Stomach (tissue), 9 donors: ENCODE data around the gene PLSCR3. TPM values are rescaled to one million over a fixed set of nuclear protein-coding genes. Genes with fewer than 3 reads are reported as not detected.

Experiments
- DNase-seq, 2 donors: peaks; one replicate each; pipeline versions ENCODE4 v3.0.0 to v3.0.0-alpha.2; 2013 to 2019
- H3K27ac ChIP-seq, 5 donors: fragments of 200-600 bp in 4 of 5; sonication (generic) in 4 of 5; one replicate each; pipeline ENCODE4 v1.5.1; 2013 to 2019; ENCODE audit warnings: mild to moderate bottlenecking in 1 of 5, moderate library complexity in 1 of 5
- H3K27me3 ChIP-seq, 3 donors: fragments of 200-600 bp; sonication (generic); one replicate each; pipeline ENCODE4 v1.5.1; 2017 to 2019; ENCODE audit warnings: mixed run types in 1 of 3
- H3K36me3 ChIP-seq, 4 donors: fragments of 200-600 bp; sonication (generic); 1 replicate in 3 of 4; 2 replicates in 1 of 4; pipeline ENCODE4 v1.5.1; 2016 to 2019
- H3K4me1 ChIP-seq, 4 donors: fragments of 200-600 bp; sonication (generic); one replicate each; pipeline ENCODE4 v1.5.1; 2016 to 2019
- H3K4me3 ChIP-seq, 4 donors: fragments of 200-600 bp; sonication (generic) in 3 of 4; one replicate each; pipeline ENCODE4 v1.5.1; 2016 to 2019; ENCODE audit warnings: mild to moderate bottlenecking in 1 of 4
- H3K9me3 ChIP-seq, 4 donors: fragments of 200-600 bp; sonication (generic); one replicate each; pipeline ENCODE4 v1.5.1; 2016 to 2019
- CTCF ChIP-seq, 7 experiments: fragments of 450-650 bp in 4 of 7; fragments of 200-600 bp in 3 of 7; sonication (generic) in 3 of 7; IDR thresholded peaks; one replicate each; pipeline ENCODE4 v1.5.1; 2016 to 2019; ENCODE audit warnings: antibody characterized with exemption in 7 of 7, control low read depth in 2 of 7, mild to moderate bottlenecking in 1 of 7
- EP300 ChIP-seq: sonication (generic); formaldehyde crosslinking; IDR thresholded peaks from one replicate; pipeline ENCODE4 v1.6.1; 2017; ENCODE audit warnings: antibody characterized with exemption
- POLR2A ChIP-seq, 4 donors: fragments of 450-650 bp; IDR thresholded peaks; one replicate each; pipeline ENCODE4 v1.6.1; 2016; ENCODE audit warnings: antibody characterized with exemption in 4 of 4, control low read depth in 2 of 4, mild to moderate bottlenecking in 1 of 4, moderate library complexity in 1 of 4
- POLR2AphosphoS5 ChIP-seq, 3 donors: sonication (generic); formaldehyde crosslinking; IDR thresholded peaks; one replicate each; pipeline ENCODE4 v1.6.1; 2016; ENCODE audit warnings: antibody characterized with exemption in 3 of 3
- WGBS, 5 donors: extraction: QIAGEN DNeasy Blood & Tissue Kit in 3 of 5; methylation state at CpG; one replicate each; pipeline versions ENCODE4 v1.1.5 to v1.1.7; 2013 to 2018; 5-methylcytosine and 5-hydroxymethylcytosine counted together
- intact Hi-C: fragments of 100-400 bp; cut with DNase I; formaldehyde crosslinking; loops from one replicate; pipeline ENCODE4 v1.15.1; 2023; ENCODE audit warnings: low total_unique reads
- polyA plus RNA-seq, 3 donors: library from polyadenylated mRNA; stranded (reverse); fragments of 200-250 nt; gene quantifications; one replicate each; pipeline ENCODE4 v1.2.3, GENCODE V29; 2013
- total RNA-seq, 5 donors: library from RNA; depleted of rRNA; stranded (reverse); fragments of >200 nt; gene quantifications; one replicate each; pipeline versions ENCODE4 v1.1.0 to v1.2.3, GENCODE V29; 2014 to 2016
- donor health status: healthy with polysubstance abuse.
- donor health status: Bipolar disorder and iron deficiency.
- donor health status: healthy.

The PLSCR3 gene
- total and polyA plus RNA-seq, 8 donors, result 7.9 to 101 (median 24.4) TPM; not detected in 1

GRCh38 chr17:7341842-7342241 lies 52.5 kb downstream of the PLSCR3 start:
- Histone ChIP-seq H3K4me1 (peaks cover 0 to 8% (median 0%) of the 10 kb centered on the region in 4 donors), H3K27ac (no peak overlapping the region), H3K27me3 (peaks cover 0 to 40% (median 20%) of the 10 kb centered on the region in 3 donors), H3K36me3 (peaks cover 0 to 15% (median 0%) of the 10 kb centered on the region in 4 donors), H3K4me3 (no peak overlapping the region), H3K9me3 (no peaks in the 10 kb centered on the region)
- DNase-seq, result no peak
- 88 to 98% (median 91%) methylated on average over 12 to 13 of the region's 13 CpGs for WGBS, 5 donors
- intact Hi-C loops, result loop anchor here (10.0 kb wide), 1 partner anchor 67 kb away; no protein-coding TSS in a partner anchor
- TF ChIP-seq CTCF (IDR thresholded peaks at IDR 0.05) (no peak), EP300 (no peak), POLR2A (IDR thresholded peaks at IDR 0.05) (no peak), POLR2AphosphoS5 (IDR thresholded peaks at IDR 0.05) (no peak)

- TF ChIP-seq EP300, result no peak
- TF ChIP-seq CTCF (IDR thresholded peaks at IDR 0.05), result no peak
- no peak for TF ChIP-seq POLR2AphosphoS5 (IDR thresholded peaks at IDR 0.05)
- TF ChIP-seq POLR2A (IDR thresholded peaks at IDR 0.05), result no peak
- no peaks in the 10 kb centered on the region for H3K9me3 ChIP-seq
- peaks cover 0 to 12% (median 0%) of the 10 kb centered on the region in 4 donors for H3K36me3 ChIP-seq
- intact Hi-C loops, result loop anchor here (10.0 kb wide), 1 partner anchor 65 kb away; no protein-coding TSS in a partner anchor
- peaks cover 0 to 55% (median 24%) of the 10 kb centered on the region in 3 donors for H3K27me3 ChIP-seq
- no peak for DNase-seq
- WGBS, 5 donors, result 66 to 85% (median 78%) methylated on average over 2 of the region's 2 CpGs
- no peak overlapping the region for H3K27ac ChIP-seq
- no peak overlapping the region for H3K4me3 ChIP-seq
- peaks cover 0 to 8% (median 2%) of the 10 kb centered on the region in 4 donors for H3K4me1 ChIP-seq
These were observed 54.1 kb downstream of the PLSCR3 start for GRCh38 chr17:7340179-7340578.

Other genes with a start within 250 kb of the PLSCR3 start
Only the 30 nearest of the 38 such genes appear.
- 1,000 to 10,000 TPM in 3 of 5 donors, 100 to 1,000 TPM in 2; 348 to 3,058 (median 1,195) TPM for gene ACADVL, start 174.6 kb downstream of the PLSCR3 start, total RNA-seq
- 100 to 1,000 TPM; 651 to 783 (median 654) TPM for gene ACADVL, start 174.6 kb downstream of the PLSCR3 start, polyA plus RNA-seq
- gene DVL2, start 160.0 kb downstream of the PLSCR3 start, total RNA-seq, result 100 to 1,000 TPM in 1 of 5 donors, 10 to 100 TPM in 4; 16.9 to 114 (median 19.7) TPM
- 10 to 100 TPM; 12.1 to 14.5 (median 14.5) TPM for gene DVL2, start 160.0 kb downstream of the PLSCR3 start, polyA plus RNA-seq
- gene PHF23, start 155.1 kb downstream of the PLSCR3 start, total RNA-seq, result 10 to 100 TPM in 3 of 5 donors, 1 to 10 TPM in 2; 5.2 to 26.2 (median 14.0) TPM
- 10 to 100 TPM; 21.3 to 27.2 (median 21.5) TPM for gene PHF23, start 155.1 kb downstream of the PLSCR3 start, polyA plus RNA-seq
- 100 to 1,000 TPM; 111 to 419 (median 206) TPM for gene GABARAP, start 152.1 kb downstream of the PLSCR3 start, total RNA-seq
- gene GABARAP, start 152.1 kb downstream of the PLSCR3 start, polyA plus RNA-seq, result 1,000 to 10,000 TPM in 1 of 3 donors, 100 to 1,000 TPM in 2; 773 to 1,252 (median 934) TPM
- 10 to 100 TPM; 23.9 to 82.8 (median 54.0) TPM for gene CTDNEP1, start 142.8 kb downstream of the PLSCR3 start, total RNA-seq
- gene CTDNEP1, start 142.8 kb downstream of the PLSCR3 start, polyA plus RNA-seq, result 10 to 100 TPM; 71.8 to 85.1 (median 75.9) TPM
- 10 to 100 TPM in 3 of 5 donors, 1 to 10 TPM in 1, not detected in 1; 8.4 to 19.5 (median 13.6) TPM for gene ELP5, start 142.3 kb downstream of the PLSCR3 start, total RNA-seq
- gene ELP5, start 142.3 kb downstream of the PLSCR3 start, polyA plus RNA-seq, result 10 to 100 TPM; 24.4 to 45.2 (median 28.5) TPM
- 100 to 1,000 TPM in 1 of 5 donors, 10 to 100 TPM in 2, 1 to 10 TPM in 2; 1.8 to 829 (median 17.4) TPM for gene CLDN7, start 132.0 kb downstream of the PLSCR3 start, total RNA-seq
- 100 to 1,000 TPM in 1 of 3 donors, 1 to 10 TPM in 2; 3.1 to 114 (median 9.9) TPM for gene CLDN7, start 132.0 kb downstream of the PLSCR3 start, polyA plus RNA-seq
- 10 to 100 TPM in 2 of 5 donors, 1 to 10 TPM in 3; 3.5 to 26.6 (median 7.0) TPM for gene SLC2A4, start 112.8 kb downstream of the PLSCR3 start, total RNA-seq
- 10 to 100 TPM in 1 of 3 donors, 1 to 10 TPM in 1, under 1 TPM in 1; 0.92 to 15.9 (median 1.4) TPM for gene SLC2A4, start 112.8 kb downstream of the PLSCR3 start, polyA plus RNA-seq
- gene YBX2, start 99.9 kb downstream of the PLSCR3 start, total RNA-seq, result 10 to 100 TPM in 1 of 5 donors, 1 to 10 TPM in 1, under 1 TPM in 2, not detected in 1; 0.43 to 72.4 (median 1.1) TPM
- gene YBX2, start 99.9 kb downstream of the PLSCR3 start, polyA plus RNA-seq, result 1 to 10 TPM; 1.2 to 6.5 (median 1.8) TPM
- 100 to 1,000 TPM in 4 of 5 donors, 10 to 100 TPM in 1; 86.9 to 189 (median 137) TPM for gene EIF5A, start 86.9 kb downstream of the PLSCR3 start, total RNA-seq
- 100 to 1,000 TPM; 341 to 438 (median 394) TPM for gene EIF5A, start 86.9 kb downstream of the PLSCR3 start, polyA plus RNA-seq
- 10 to 100 TPM; 23.9 to 91.6 (median 55.9) TPM for gene GPS2, start 79.2 kb downstream of the PLSCR3 start, total RNA-seq
- 10 to 100 TPM; 74.3 to 84.9 (median 79.7) TPM for gene GPS2, start 79.2 kb downstream of the PLSCR3 start, polyA plus RNA-seq
- 10 to 100 TPM; 17.8 to 84.0 (median 36.4) TPM for gene NEURL4, start 65.2 kb downstream of the PLSCR3 start, total RNA-seq
- 10 to 100 TPM in 2 of 3 donors, 1 to 10 TPM in 1; 6.9 to 22.2 (median 15.6) TPM for gene NEURL4, start 65.2 kb downstream of the PLSCR3 start, polyA plus RNA-seq
- gene ACAP1, start 58.0 kb downstream of the PLSCR3 start, total RNA-seq, result 10 to 100 TPM in 4 of 5 donors, 1 to 10 TPM in 1; 8.3 to 33.3 (median 14.7) TPM
- 1 to 10 TPM; 4.4 to 6.4 (median 6.2) TPM for gene ACAP1, start 58.0 kb downstream of the PLSCR3 start, polyA plus RNA-seq
- gene KCTD11, start 42.4 kb downstream of the PLSCR3 start, total RNA-seq, result 10 to 100 TPM in 1 of 5 donors, 1 to 10 TPM in 3, under 1 TPM in 1; 0.58 to 11.0 (median 3.5) TPM
- gene KCTD11, start 42.4 kb downstream of the PLSCR3 start, polyA plus RNA-seq, result 10 to 100 TPM in 1 of 3 donors, 1 to 10 TPM in 2; 8.9 to 14.1 (median 9.4) TPM
- not detected for gene TMEM95, start 39.4 kb downstream of the PLSCR3 start, total RNA-seq
- not detected for gene TMEM95, start 39.4 kb downstream of the PLSCR3 start, polyA plus RNA-seq
- gene TNK1, start 13.4 kb downstream of the PLSCR3 start, total RNA-seq, result 10 to 100 TPM in 3 of 5 donors, 1 to 10 TPM in 2; 5.7 to 37.1 (median 22.2) TPM
- gene TNK1, start 13.4 kb downstream of the PLSCR3 start, polyA plus RNA-seq, result 10 to 100 TPM in 1 of 3 donors, 1 to 10 TPM in 2; 6.0 to 12.1 (median 7.8) TPM
- 100 to 1,000 TPM in 2 of 5 donors, 10 to 100 TPM in 2, not detected in 1; 39.8 to 347 (median 161) TPM for gene TMEM256, start 9.6 kb upstream of the PLSCR3 start, total RNA-seq
- 100 to 1,000 TPM; 189 to 282 (median 279) TPM for gene TMEM256, start 9.6 kb upstream of the PLSCR3 start, polyA plus RNA-seq
- 10 to 100 TPM in 3 of 5 donors, 1 to 10 TPM in 2; 4.6 to 42.0 (median 13.8) TPM for gene NLGN2, start 13.3 kb upstream of the PLSCR3 start, total RNA-seq
- 1 to 10 TPM; 1.7 to 7.9 (median 1.8) TPM for gene NLGN2, start 13.3 kb upstream of the PLSCR3 start, polyA plus RNA-seq
- not detected for gene SPEM1, start 25.8 kb upstream of the PLSCR3 start, total RNA-seq
- under 1 TPM in 1 of 3 donors, not detected in 2; 0.20 TPM for gene SPEM1, start 25.8 kb upstream of the PLSCR3 start, polyA plus RNA-seq
- gene SPEM2, start 31.1 kb upstream of the PLSCR3 start, total RNA-seq, result not detected
- gene SPEM2, start 31.1 kb upstream of the PLSCR3 start, polyA plus RNA-seq, result not detected
- not detected for gene SPEM3, start 34.3 kb upstream of the PLSCR3 start, total RNA-seq
- gene SPEM3, start 34.3 kb upstream of the PLSCR3 start, polyA plus RNA-seq, result not detected
- gene TMEM102, start 40.9 kb upstream of the PLSCR3 start, total RNA-seq, result 10 to 100 TPM in 2 of 5 donors, 1 to 10 TPM in 2, not detected in 1; 1.3 to 48.4 (median 9.0) TPM
- gene TMEM102, start 40.9 kb upstream of the PLSCR3 start, polyA plus RNA-seq, result 1 to 10 TPM; 4.5 to 7.9 (median 6.4) TPM
- gene FGF11, start 45.0 kb upstream of the PLSCR3 start, total RNA-seq, result 10 to 100 TPM in 1 of 5 donors, under 1 TPM in 1, not detected in 3; 0.37 to 15.6 TPM
- gene FGF11, start 45.0 kb upstream of the PLSCR3 start, polyA plus RNA-seq, result 1 to 10 TPM in 1 of 3 donors, under 1 TPM in 1, not detected in 1; 0.50 to 2.9 TPM
- 1 to 10 TPM in 3 of 5 donors, not detected in 2; 1.8 to 6.4 (median 4.2) TPM for gene CHRNB1, start 50.5 kb upstream of the PLSCR3 start, total RNA-seq
- 10 to 100 TPM in 2 of 3 donors, 1 to 10 TPM in 1; 9.2 to 12.0 (median 10.7) TPM for gene CHRNB1, start 50.5 kb upstream of the PLSCR3 start, polyA plus RNA-seq
- 10 to 100 TPM; 15.8 to 31.5 (median 29.0) TPM for gene ZBTB4, start 85.1 kb upstream of the PLSCR3 start, total RNA-seq
- 10 to 100 TPM; 16.3 to 18.0 (median 17.9) TPM for gene ZBTB4, start 85.1 kb upstream of the PLSCR3 start, polyA plus RNA-seq
- gene SLC35G6, start 86.9 kb upstream of the PLSCR3 start, total RNA-seq, result not detected
- gene SLC35G6, start 86.9 kb upstream of the PLSCR3 start, polyA plus RNA-seq, result not detected
- gene POLR2A, start 89.8 kb upstream of the PLSCR3 start, total RNA-seq, result 100 to 1,000 TPM in 2 of 5 donors, 10 to 100 TPM in 3; 55.4 to 750 (median 85.2) TPM
- gene POLR2A, start 89.8 kb upstream of the PLSCR3 start, polyA plus RNA-seq, result 10 to 100 TPM in 1 of 3 donors, 1 to 10 TPM in 2; 8.1 to 12.7 (median 10.0) TPM
- 100 to 1,000 TPM in 1 of 5 donors, 10 to 100 TPM in 3, 1 to 10 TPM in 1; 6.1 to 199 (median 49.6) TPM for gene TNFSF12, start 154.5 kb upstream of the PLSCR3 start, total RNA-seq
- 10 to 100 TPM; 31.7 to 48.0 (median 45.1) TPM for gene TNFSF12, start 154.5 kb upstream of the PLSCR3 start, polyA plus RNA-seq
- gene TNFSF13, start 164.2 kb upstream of the PLSCR3 start, total RNA-seq, result 10 to 100 TPM; 15.6 to 55.4 (median 22.6) TPM
- 10 to 100 TPM; 24.0 to 35.9 (median 32.0) TPM for gene TNFSF13, start 164.2 kb upstream of the PLSCR3 start, polyA plus RNA-seq
- 10 to 100 TPM; 22.0 to 78.6 (median 49.9) TPM for gene SENP3, start 167.4 kb upstream of the PLSCR3 start, total RNA-seq
- 10 to 100 TPM; 39.3 to 55.0 (median 53.0) TPM for gene SENP3, start 167.4 kb upstream of the PLSCR3 start, polyA plus RNA-seq